HuH-7 (cell line): ENCODE measurements around the gene SCP2D1.
"Not testable (repeated sequence)": the region's sequence is repeated elsewhere in the genome, so short reads cannot be mapped to it uniquely, and the experiment has no call there.

Experiments used
- DNase-seq: peaks from one replicate; pipeline ENCODE4 v3.0.0; 2011; ENCODE audit warnings: low spot score

The SCP2D1 gene

DNA sequence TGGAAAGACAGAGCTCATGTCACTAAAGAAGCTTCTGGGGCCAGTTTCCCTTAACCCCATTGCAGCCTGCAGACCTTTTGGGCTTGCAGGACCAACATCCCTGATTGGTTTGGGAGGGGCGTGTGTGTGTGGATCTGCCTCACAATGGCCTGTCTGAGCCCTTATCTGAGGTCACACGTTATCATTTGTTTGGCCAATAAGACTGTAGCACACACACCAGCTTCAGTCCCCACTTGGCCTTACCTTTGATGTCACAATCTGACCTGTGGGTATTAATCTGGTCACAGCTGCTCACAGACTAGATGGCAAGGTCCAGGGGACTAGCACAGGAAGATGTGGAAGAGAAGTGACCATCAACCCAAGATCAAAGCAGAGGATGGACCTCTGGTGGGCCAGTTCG lies at the start of gene SCP2D1:
Gene SCP2D1, plus strand, starts transcription at position 301 of the 400 bp plus-strand sequence. Its CDS starts 33 bp downstream, at position 334.
- DNase-seq: no peak

DNA sequence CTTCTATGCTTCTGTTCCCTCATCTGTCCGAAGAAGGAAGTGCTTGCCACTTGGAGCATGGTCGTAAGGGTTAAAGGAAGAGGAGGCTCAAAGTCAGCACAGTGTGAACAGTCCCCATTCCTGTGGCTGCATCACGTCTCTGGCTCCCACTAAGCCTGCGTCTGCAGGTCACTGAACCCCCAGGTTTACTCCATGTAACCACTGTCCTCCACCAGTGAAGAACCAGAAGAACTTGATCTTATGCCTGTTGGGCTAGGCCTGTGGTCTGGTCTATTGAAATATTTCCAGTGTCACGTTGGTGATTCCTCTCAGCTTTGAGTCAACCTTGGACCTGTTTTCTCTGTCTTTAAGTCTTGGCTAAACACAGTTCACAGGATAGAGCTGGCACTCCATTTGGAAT lies 45.9 kb upstream of the SCP2D1 start:
- DNase-seq: no peak

DNA sequence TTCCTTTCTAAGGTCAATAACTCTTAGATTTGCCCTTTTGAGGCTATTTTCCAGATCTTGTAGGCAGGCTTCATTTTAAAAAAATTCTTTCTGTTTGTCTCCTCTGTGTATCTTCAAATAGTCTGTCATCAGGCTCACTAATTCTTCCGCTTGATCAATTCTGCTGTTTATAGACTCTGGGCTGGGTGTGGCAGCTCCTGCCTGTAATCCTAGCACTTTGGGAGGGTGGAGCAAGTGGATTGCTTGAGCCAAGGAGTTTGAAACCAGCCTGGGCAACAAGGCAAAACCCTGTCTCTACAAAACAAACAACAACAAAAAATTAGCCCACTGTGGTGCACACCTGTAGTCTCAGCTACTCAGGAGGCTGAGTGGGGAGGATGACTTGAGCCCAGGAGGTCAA lies 40.0 kb upstream of the SCP2D1 start:
- no peak for DNase-seq

- no peak for DNase-seq
Measured at GRCh38 chr20:18774207-18774606, 39.4 kb upstream of the SCP2D1 start.

DNA sequence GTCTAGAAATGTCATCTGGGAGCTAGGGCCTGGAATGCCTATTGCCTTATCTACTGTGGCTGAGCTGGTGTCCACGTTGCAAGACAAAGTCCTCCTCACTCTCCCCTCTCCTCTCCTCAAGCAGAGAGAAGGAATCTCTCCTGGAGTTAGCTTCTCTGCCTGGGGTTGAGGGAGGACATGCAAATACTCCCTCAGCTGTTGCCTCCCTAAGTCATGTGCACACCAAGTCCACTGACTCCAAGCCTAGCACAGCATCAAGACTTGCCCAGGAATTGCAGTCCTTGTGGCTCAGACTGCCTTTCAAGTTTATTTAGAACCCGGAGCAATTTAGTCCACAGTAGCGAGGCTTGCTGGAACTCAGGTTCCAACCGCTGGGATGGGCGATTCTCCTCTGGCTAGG lies 38.0 kb upstream of the SCP2D1 start:
- no peak for DNase-seq

DNA sequence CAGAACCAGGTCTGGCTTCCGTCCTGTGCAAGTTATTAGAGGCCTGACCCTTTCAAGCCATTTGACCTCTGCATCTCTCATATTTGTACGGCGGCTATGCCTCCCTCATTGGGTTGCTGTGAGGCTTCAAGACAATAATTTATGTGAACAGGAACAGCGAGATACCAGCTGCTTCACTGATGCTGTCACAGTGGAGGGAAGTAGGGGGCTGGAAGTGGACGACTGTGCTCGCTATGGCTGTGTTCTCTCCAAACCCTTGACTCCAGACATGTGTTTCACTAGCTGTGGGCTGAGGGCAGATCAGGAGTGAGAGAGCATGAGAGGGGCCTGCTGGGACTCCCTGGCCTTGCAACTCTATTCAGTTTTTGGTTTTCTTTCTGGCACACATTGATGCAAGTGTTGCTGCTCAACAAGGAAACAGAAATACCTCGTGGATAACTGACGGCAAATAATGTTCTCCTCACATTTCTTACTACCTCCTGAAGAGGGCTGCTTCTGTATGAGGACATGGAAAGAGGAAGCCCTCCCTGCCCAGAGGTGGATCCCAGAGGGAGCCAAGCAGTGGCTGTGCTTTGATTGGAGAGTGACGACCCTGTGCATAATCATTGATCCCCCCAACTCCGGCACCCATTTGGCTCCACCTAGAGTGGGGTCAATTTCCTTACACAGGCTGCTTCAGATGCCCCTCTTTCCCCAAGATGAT lies 34.7 kb upstream of the SCP2D1 start:
- DNase-seq: no peak

DNA sequence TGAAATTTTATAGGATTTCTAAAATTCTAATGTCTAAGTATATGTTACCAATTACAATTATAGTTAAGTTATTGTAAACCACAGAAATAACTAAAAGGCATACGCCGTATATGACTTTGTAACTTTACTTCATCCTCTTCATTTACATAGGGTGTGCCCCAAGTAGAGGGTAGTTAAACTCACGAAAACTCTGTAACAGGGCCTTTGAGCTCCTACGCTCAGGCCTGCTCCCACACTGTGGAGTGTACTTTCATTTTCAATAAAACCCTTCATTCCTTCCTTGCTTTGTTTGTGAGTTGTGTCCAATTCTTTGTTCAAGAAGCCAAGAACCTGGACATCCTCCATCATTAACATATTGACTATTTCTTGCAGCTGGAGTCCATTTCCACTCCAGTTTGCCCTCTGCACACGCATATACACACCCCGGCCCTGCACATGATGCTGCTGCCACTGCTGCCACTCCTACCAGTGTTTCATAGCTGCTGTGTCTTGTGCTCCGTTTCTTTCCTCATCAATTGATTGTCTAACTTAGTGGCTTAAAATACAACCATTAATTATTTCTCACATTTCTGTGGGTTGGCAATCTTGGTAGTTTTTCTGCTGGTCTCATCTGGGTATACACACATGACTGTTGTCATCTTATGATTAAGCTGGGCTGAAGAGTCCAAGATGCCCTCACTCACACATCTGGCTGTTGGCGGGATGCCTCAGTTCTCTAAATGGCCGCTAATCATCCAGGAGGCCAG lies 33.0 kb upstream of the SCP2D1 start:
- DNase-seq: no peak

DNA sequence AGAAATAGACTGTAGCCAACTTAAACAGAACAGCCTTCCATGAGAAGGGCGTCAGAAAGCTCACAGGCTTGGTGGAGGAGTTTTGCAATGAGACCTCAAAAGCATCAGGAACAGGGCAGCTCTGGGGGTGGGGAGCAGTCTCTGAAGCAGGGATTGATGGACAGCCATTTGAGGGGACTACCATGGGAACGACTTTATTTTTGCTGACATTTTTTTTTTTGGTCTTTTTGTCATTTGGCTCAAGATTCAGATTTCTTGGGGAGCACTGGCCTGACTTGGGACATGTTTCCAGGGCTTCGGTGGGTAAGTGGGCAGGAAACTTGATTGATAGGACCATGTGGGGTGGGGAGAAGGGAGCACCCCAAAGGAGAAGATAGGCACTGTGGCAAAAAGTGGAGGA lies 32.1 kb upstream of the SCP2D1 start:
- DNase-seq: no peak

GRCh38 chr20:18783385-18783959 lies 30.1 kb upstream of the SCP2D1 start:
- no peak for DNase-seq

DNA sequence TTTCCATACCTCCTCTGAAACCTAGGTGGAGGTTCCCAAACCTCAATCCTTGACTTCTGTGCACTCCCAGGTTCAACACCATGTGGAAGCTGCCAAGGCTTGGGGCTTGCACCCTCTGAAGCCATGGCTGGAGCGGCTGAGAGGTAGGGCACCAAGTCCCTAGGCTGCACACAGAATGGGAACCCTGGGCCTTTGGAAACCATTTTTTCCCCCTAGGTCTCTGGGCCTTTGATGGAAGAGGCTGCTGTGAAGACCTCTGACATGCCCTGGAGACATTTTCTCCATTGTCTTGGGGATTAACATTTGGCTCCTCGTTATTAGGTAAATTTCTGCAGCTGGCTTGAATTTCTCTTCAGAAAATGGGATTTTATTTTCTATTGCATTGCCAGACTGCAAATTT lies 26.5 kb upstream of the SCP2D1 start:
- DNase-seq: not testable (repeated sequence)

DNA sequence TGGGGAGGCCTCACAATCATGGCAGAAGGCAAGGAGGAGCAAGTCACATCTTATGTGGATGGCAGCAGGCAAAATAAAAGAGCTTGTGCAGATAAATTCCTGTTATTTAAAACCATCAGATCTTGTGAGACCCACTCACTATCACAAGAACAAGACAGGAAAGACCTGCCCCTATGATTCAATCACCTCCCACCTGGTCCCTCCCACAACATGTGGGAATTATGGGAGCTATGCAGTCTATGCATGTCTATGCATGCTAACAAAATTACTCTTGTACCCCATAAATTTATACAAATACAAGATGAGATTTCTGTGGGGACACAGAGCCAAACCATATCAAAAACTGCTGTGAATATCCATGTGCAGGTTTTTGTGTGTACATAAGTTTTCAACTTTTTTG lies 25.6 kb upstream of the SCP2D1 start:
- DNase-seq: no peak

DNA sequence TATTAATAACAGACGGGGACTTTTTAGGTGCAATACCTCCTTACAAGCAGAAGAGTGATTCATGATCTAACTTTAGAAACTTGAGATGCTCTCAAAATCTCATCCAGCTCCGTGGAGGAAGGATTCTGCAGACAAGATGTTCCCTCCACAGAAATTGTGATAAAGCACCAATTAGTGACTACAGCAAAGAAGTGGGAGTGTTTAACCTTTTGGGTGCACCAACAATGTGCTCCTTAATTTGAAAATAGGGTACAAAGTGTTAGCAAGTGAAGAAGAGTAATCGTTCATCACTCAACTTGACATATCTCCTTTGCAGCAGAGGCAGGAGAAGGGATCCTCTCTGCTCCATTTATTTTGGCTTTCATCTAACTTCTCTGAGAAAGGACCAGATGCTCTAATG lies 22.8 kb upstream of the SCP2D1 start:
- DNase-seq: no peak

- peak; percentile 92 for DNase-seq
Measured at GRCh38 chr20:18793625-18794427, 19.8 kb upstream of the SCP2D1 start.

DNA sequence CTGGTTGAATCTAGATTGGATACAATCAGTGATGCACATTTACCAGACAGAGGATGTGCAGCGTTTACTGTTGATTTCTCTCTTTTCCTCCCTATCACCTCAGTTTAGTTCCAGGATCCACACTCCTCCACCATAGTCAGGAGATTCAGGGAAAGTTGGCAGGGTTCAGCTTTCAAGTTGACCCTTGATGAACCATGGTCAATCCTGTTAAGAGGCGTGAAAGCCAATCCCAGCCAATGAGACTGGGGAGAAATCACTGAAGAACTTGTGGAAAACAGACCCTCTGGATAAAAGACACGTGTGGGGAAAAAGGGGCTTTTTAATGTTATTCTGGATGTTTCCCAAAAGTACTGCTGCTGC lies 19.2 kb upstream of the SCP2D1 start:
- no peak for DNase-seq

DNA sequence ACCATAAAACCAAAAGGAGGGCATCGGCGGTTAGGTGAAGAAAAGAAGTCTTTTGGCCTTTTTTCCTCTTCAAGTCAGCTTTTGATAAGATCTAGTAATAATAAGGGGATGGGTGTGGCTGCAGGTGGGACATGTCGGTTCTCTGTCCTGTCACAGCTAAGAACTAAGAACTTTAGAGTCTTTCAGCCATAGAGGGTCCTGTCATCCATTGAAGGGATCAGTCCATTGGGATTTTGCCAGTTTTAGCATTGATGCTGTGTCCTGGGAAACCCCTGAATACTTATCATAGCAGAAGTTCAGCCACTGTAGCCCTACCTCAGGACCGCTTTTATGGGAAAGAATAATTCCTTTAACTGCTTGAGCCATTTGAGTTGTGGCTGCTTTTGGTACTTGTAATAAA lies 18.2 kb upstream of the SCP2D1 start:
- no peak for DNase-seq

- no peak for DNase-seq
Measured at GRCh38 chr20:18796282-18796833, 17.2 kb upstream of the SCP2D1 start.

- no peak for DNase-seq
Measured at GRCh38 chr20:18801516-18801915, 12.1 kb upstream of the SCP2D1 start.

DNA sequence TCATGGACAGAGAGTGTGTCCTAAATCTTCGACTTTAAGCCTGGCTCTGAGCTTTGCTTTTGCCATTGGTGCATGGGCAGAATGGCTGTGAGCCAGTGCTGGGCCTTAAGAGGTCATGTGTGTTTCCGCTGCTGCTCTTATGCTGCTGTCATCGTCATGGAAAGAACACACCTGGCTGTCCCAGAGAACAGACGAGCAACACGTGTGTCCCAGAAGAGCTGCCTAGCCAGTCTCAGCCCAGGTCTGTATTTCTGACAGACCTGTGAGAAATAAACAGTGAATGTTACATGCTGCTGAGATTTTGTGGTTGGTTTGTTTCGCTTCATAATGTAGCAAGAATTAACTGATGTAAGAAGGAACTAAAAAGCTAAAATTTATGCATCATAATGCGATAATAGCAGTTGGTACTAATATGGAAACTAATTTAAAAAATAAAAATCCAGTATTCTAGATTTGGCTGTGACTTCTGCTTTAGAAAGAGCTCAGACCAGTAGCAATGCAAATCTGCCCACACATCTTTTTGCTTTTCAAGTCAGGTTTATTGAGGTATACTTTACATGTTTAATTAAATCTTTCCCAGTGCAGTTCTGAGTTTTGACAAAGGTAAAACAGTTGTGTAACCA lies 11.5 kb upstream of the SCP2D1 start:
- DNase-seq: no peak

DNA sequence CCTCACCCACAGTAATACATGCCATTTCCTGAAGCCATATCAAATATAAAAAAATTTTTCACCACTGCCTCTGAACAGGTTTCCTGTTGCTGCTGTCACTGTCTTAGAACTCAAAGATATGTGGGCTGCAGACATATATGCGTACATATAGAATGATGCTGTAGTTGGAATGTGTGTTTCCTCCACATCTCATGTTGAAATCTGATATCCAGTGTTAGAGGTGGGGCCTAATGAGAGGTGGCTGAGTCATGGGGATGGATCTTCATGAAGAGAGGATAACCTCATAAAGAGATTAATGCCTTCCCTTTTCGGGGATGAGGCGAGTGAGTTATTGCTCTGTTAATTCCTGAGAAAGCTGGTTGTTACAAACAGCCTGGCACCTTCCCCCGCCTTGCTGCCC lies 7.7 kb upstream of the SCP2D1 start:
- no peak for DNase-seq

DNA sequence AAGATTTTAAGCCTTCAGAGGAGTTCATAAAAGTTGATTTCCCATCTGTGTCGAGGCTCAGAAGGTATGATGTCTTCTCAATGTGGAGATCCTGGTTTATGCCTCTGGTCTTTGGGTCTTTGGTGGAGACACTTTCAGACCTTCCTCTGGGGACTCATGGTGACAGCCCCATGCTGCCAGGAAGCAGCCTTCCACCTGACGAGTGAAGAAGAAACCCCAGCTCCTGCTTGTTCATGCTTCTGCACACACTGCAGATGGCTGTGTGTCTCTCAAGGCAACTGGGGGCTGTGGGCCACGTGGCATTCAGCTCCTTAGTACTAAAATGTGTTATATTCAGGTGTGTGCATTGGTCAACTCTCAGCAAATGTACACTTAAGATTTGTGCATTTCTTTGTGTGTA lies 4.9 kb upstream of the SCP2D1 start:
- no peak for DNase-seq

- DNase-seq: no peak
Measured at GRCh38 chr20:18811186-18811585, 2.4 kb upstream of the SCP2D1 start.

DNA sequence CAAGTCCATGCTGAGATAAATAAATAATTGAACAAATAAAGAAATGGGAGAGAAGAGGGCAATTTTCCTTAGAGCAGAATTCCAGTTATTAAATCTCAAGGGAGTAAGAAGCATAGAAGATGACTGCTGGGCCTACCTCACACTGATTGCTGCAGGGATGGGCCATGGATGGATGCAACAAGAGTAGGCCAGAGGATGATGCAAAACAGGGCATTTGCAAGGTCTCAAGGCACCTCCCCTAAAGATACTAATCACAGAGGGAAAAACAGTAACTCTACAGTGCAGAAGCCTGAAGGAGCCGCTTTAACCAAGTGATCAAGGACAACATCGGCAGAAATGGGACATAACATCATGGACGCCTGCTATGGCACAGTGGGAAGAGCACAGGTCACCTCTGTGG lies 1.7 kb upstream of the SCP2D1 start:
- no peak for DNase-seq
